Suprapubic skin (tissue), 4 donors: ENCODE data around the gene EHD4.

Source experiments
- CTCF ChIP-seq, 2 donors: fragments of 200-600 bp in 1 of 2; fragments of 450-650 bp in 1 of 2; sonication (generic) in 1 of 2; IDR thresholded peaks; one replicate each; pipeline ENCODE4 v1.5.1; 2016 to 2019; ENCODE audit warnings: antibody characterized with exemption in 2 of 2, mild to moderate bottlenecking in 1 of 2, moderate library complexity in 1 of 2
- EP300 ChIP-seq: sonication (generic); formaldehyde crosslinking; IDR thresholded peaks from one replicate; pipeline ENCODE4 v1.6.1; 2017; ENCODE audit warnings: antibody characterized with exemption
- POLR2A ChIP-seq, 2 donors: fragments of 450-650 bp; IDR thresholded peaks; one replicate each; pipeline ENCODE4 v1.6.1; 2017; ENCODE audit warnings: antibody characterized with exemption in 2 of 2, mild to moderate bottlenecking in 2 of 2, moderate library complexity in 2 of 2
- POLR2AphosphoS5 ChIP-seq, 3 donors: sonication (generic); formaldehyde crosslinking; IDR thresholded peaks; one replicate each; pipeline ENCODE4 v1.6.1; 2017; ENCODE audit warnings: antibody characterized with exemption in 3 of 3

GRCh38 chr15:41967506-41968206 lies 4.7 kb downstream of the EHD4 start:
- TF ChIP-seq POLR2A (IDR thresholded peaks at IDR 0.05) = no peak
- TF ChIP-seq CTCF (IDR thresholded peaks at IDR 0.05) = no peak
- no peak for TF ChIP-seq POLR2AphosphoS5 (IDR thresholded peaks at IDR 0.05)
- no peak for TF ChIP-seq EP300
